Measurements from ENCODE around the gene ITPR2. TPM values are rescaled to one million over a fixed set of nuclear protein-coding genes. Genes with fewer than 3 reads are reported as not detected.

ITPR2 gene
- total and polyA plus RNA-seq, 4 donors: 4.1 to 47.0 (median 26.5) TPM

DNA sequence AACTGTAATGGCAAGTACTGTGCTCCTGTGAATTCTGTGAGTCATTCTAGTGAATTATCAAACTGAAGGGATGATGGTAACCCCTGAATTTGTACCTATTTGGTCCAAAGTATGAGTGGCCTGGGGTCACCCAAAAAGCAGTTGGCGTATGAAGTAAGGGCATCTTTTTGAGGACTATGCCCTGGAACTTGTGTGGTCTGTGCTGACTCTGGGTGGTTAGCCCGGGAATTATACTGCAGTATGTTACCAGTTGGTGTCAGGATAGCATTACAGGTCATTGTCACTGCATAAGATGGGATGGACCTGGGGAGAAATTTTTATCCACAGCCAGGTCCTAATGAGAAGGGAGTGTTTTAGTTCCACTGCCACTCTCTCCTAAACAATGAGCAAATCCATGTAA lies 462.9 kb downstream of the ITPR2 start:
- H3K36me3 ChIP-seq (ENCODE audit: control insufficient read depth in 4 of 4, insufficient read depth in 4 of 4, low read length in 4 of 4): peaks cover 0 to 3% (median under 1%) of the 10 kb centered on the region in 4 donors
- ATAC-seq (ENCODE audit: insufficient read depth, low FRiP score) (no peak), DNase-seq (no peak)
- no peak overlapping the region for H3K27ac ChIP-seq (ENCODE audit: low read depth in 1 of 2, low read length in 1 of 2)
- 97 to 98% methylated on average over 2 of the region's 2 CpGs for WGBS, 2 donors
- H3K27me3 ChIP-seq (ENCODE audit: control insufficient read depth in 3 of 3, insufficient read depth in 3 of 3, low read length in 2 of 3): no peaks in the 10 kb centered on the region
- no peak overlapping the region for H3K9ac ChIP-seq (ENCODE audit: insufficient read depth in 1 of 2, low read length in 2 of 2)
- TF ChIP-seq, protein P1, sequence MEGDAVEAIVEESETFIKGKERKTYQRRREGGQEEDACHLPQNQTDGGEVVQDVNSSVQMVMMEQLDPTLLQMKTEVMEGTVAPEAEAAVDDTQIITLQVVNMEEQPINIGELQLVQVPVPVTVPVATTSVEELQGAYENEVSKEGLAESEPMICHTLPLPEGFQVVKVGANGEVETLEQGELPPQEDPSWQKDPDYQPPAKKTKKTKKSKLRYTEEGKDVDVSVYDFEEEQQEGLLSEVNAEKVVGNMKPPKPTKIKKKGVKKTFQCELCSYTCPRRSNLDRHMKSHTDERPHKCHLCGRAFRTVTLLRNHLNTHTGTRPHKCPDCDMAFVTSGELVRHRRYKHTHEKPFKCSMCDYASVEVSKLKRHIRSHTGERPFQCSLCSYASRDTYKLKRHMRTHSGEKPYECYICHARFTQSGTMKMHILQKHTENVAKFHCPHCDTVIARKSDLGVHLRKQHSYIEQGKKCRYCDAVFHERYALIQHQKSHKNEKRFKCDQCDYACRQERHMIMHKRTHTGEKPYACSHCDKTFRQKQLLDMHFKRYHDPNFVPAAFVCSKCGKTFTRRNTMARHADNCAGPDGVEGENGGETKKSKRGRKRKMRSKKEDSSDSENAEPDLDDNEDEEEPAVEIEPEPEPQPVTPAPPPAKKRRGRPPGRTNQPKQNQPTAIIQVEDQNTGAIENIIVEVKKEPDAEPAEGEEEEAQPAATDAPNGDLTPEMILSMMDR (IDR thresholded peaks at IDR 0.05; ENCODE audit: control extremely low read depth, extremely low read depth): no peak
- H3K4me3 ChIP-seq: no peak overlapping the region
- H3K9me3 ChIP-seq (ENCODE audit: control insufficient read depth in 4 of 4, insufficient read depth in 3 of 4, low read length in 3 of 4): no peaks in the 10 kb centered on the region
- no peaks in the 10 kb centered on the region for H3K4me1 ChIP-seq (ENCODE audit: control insufficient read depth in 5 of 5, insufficient read depth in 5 of 5, low read length in 5 of 5)

DNA sequence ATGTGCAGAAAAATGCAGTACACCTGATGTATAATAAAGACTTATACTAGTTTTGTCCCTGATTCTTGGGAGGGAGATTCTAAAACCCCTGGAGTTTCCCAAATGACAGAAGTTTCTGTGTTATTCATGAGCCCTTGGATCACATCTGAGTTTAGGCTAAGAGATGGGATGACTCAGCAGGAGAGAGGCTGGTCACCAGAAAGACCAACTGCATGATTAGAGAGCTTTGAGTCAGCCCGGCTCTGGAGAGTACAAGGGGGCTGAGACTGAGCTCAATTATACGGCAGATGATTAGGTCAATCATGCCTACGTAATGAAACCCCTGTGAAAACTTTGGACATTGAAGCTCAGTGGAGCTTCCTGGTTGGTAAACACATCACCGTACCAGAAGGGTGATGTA lies 463.4 kb downstream of the ITPR2 start:
- DNase-seq: no peak
- Histone ChIP-seq H3K9me3 (ENCODE audit: control insufficient read depth in 4 of 4, insufficient read depth in 3 of 4, low read length in 3 of 4) (no peaks in the 10 kb centered on the region), H3K27ac (ENCODE audit: low read depth in 1 of 2, low read length in 1 of 2) (no peak overlapping the region), H3K4me3 (no peak overlapping the region), H3K27me3 (ENCODE audit: control insufficient read depth in 3 of 3, insufficient read depth in 3 of 3, low read length in 2 of 3) (no peaks in the 10 kb centered on the region), H3K4me1 (ENCODE audit: control insufficient read depth in 5 of 5, insufficient read depth in 5 of 5, low read length in 5 of 5) (no peaks in the 10 kb centered on the region), H3K9ac (ENCODE audit: insufficient read depth in 1 of 2, low read length in 2 of 2) (no peak overlapping the region), H3K36me3 (ENCODE audit: control insufficient read depth in 4 of 4, insufficient read depth in 4 of 4, low read length in 4 of 4) (peaks cover 0 to 3% (median under 1%) of the 10 kb centered on the region in 4 donors)
- TF ChIP-seq, protein P1 (IDR thresholded peaks at IDR 0.05; ENCODE audit: control extremely low read depth, extremely low read depth): no peak
- WGBS, 2 donors: 88% methylated on average over 4 of the region's 4 CpGs
- no peak for ATAC-seq (ENCODE audit: insufficient read depth, low FRiP score)

DNA sequence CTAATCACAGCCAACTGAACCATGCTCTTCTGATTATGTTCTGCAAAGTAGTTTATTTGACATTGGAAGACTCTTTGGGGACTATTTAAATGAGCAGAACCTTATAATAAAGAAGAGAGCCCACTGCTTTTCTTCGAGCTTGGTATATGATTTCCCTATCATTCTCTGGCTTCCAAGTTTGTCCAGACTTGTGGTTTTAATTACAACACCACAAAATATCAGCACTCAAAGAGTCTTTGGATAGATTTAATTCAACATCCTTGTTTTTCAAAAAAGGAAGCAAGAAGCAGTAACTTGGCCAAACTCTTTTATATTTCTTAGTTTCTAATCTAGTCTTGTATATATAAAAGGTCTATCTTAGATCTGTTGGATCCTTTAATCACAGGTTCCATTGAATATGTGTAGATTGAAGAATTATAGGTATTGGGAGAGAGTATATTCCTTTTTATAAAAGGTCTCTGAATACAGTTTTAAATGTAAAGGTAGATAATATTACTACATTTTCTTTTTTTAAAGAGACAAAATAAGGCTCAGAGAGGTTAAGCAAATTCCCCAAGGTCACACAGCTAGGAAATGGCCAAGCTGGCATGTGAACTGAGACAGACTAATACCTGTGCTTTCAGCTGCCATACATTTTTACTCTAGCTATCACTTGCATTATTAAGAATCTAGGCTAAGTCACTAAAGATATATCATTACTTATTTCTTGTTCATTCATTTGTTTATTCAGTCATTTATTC lies 464.8 kb downstream of the ITPR2 start:
- H3K4me1 ChIP-seq (ENCODE audit: control insufficient read depth in 5 of 5, insufficient read depth in 5 of 5, low read length in 5 of 5): no peaks in the 10 kb centered on the region
- WGBS, 2 donors: 81 to 86% methylated on average over 1 of the region's 1 CpG
- no peak overlapping the region for H3K9ac ChIP-seq (ENCODE audit: insufficient read depth in 1 of 2, low read length in 2 of 2)
- H3K4me3 ChIP-seq: no peak overlapping the region
- no peaks in the 10 kb centered on the region for H3K27me3 ChIP-seq (ENCODE audit: control insufficient read depth in 3 of 3, insufficient read depth in 3 of 3, low read length in 2 of 3)
- no peaks in the 10 kb centered on the region for H3K9me3 ChIP-seq (ENCODE audit: control insufficient read depth in 4 of 4, insufficient read depth in 3 of 4, low read length in 3 of 4)
- TF ChIP-seq, protein P1 (IDR thresholded peaks at IDR 0.05; ENCODE audit: control extremely low read depth, extremely low read depth): no peak
- H3K36me3 ChIP-seq (ENCODE audit: control insufficient read depth in 4 of 4, insufficient read depth in 4 of 4, low read length in 4 of 4): peaks cover 0 to 2% (median 0%) of the 10 kb centered on the region in 4 donors
- no peak for ATAC-seq (ENCODE audit: insufficient read depth, low FRiP score)
- no peak overlapping the region for H3K27ac ChIP-seq (ENCODE audit: low read depth in 1 of 2, low read length in 1 of 2)
- DNase-seq: no peak
